GM12891 (cell line): ENCODE data around the gene IDH2.

Source experiments
- DNase-seq: peaks from one replicate; pipeline ENCODE4 v3.0.0; 2011; ENCODE audit warnings: low spot score; ENCODE audit not compliant: insufficient read length
- FAIRE-seq: peaks from 2 replicates; lab custom pipeline; 2011; peaks lifted over from hg19 to GRCh38; lab: Jason Lieb, UNC
- PAX5 ChIP-seq: IDR thresholded peaks from 2 replicates; pipeline ENCODE4 v1.6.1; 2011; ENCODE audit warnings: low read length, moderate library complexity, mild to moderate bottlenecking; ENCODE audit not compliant: insufficient read depth, severe bottlenecking
- POLR2A ChIP-seq: IDR thresholded peaks from 2 replicates; pipeline ENCODE4 v1.6.1; 2011; ENCODE audit warnings: low read depth, low read length, control low read depth
- POLR2AphosphoS5 ChIP-seq: IDR thresholded peaks from 2 replicates; pipeline ENCODE4 v1.6.1; 2011; ENCODE audit warnings: low read depth, low read length, control low read depth
- POU2F2 ChIP-seq: IDR thresholded peaks from 2 replicates; pipeline ENCODE4 v1.6.1; 2011; ENCODE audit warnings: low read depth, mild to moderate bottlenecking, control low read depth, low read length, moderate library complexity
- SPI1 ChIP-seq: IDR thresholded peaks from 2 replicates; pipeline ENCODE4 v1.6.1; 2011; ENCODE audit warnings: low read depth, low read length, control low read depth
- TAF1 ChIP-seq: IDR thresholded peaks from 2 replicates; pipeline ENCODE4 v1.6.1; 2011; ENCODE audit warnings: low read depth, low read length, control low read depth

IDH2 gene

GRCh38 chr15:90064911-90065681 lies 37.2 kb downstream of the IDH2 start:
- no peak for FAIRE-seq
- TF ChIP-seq POLR2A (no peak), SPI1 (no peak), TAF1 (no peak), PAX5 (no peak), POU2F2 (no peak), POLR2AphosphoS5 (no peak)
- no peak for DNase-seq

DNA sequence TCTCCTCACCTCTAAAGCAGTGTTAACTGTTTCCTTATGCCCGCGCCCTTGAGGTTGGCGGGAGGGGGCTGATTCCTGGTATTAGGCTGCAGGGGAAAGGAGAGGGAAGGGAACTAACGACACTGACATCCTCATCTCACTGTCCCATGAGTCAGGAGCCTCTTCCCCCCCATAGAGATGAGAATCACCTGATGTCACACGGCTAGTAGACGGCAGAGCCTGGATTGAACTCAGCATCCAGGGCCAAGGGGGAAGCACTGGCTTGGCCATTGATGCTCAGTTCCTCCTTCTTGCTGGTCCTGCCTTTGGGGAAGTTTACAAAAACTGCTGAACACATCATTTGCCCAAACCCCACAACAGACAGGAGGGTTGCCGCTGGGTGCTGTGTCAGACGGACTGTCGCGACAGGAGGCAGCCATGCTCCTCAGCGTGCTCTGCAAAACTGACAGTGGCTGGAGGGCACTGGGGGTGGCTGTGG lies 38.5 kb downstream of the IDH2 start:
- FAIRE-seq (peak; percentile 78), DNase-seq (no peak)
- TF ChIP-seq POLR2A (no peak), POU2F2 (no peak), SPI1 (peak; percentile 83), POLR2AphosphoS5 (no peak), TAF1 (no peak), PAX5 (no peak)

DNA sequence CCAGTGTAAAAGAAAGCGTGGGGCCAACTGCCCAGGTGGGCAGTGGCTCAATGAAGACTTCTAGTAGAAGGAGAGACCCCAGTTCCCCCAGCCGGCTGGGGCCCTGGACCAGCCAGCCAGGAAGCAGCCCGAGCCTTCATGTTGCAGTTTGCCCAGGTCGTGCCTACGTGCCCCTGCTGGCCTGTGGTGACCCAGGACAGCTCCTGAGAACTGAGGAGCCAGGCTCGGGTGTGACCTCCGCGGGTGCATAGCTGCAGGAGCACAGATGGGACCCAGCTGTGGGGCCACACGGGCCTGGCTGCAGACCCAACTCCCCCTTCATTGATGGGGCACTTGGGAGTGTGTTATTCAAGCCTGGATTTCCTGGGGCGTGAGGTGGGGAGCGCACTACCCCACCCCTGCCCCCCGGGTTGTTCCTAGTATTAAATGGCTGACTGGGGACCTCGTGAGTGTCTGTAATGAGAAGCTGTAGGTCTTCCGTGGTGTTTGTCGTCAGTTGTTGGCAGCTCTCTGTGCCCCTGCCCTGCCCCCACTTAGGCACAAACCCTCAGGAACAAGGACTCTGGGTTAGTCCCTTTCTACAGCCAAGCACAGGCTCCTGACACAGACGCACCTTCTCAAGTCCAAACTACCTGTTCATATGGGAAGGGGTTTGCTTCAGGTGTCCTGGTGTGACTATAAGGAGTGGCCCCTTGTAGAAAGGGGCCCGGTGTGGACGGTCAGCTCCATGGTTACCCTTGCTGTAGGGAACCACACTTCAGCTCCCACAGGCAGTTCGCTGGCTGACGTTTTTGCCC lies 39.1 kb downstream of the IDH2 start:
- no peak for DNase-seq
- no peak for FAIRE-seq
- TF ChIP-seq POLR2AphosphoS5 (no peak), POU2F2 (no peak), TAF1 (no peak), PAX5 (no peak), SPI1 (no peak), POLR2A (no peak)

- TF ChIP-seq SPI1 (no peak), POU2F2 (no peak), POLR2AphosphoS5 (no peak), PAX5 (no peak), TAF1 (no peak), POLR2A (no peak)
- FAIRE-seq = no peak
- DNase-seq = no peak
Measured at GRCh38 chr15:90062462-90062932, 39.8 kb downstream of the IDH2 start.

DNA sequence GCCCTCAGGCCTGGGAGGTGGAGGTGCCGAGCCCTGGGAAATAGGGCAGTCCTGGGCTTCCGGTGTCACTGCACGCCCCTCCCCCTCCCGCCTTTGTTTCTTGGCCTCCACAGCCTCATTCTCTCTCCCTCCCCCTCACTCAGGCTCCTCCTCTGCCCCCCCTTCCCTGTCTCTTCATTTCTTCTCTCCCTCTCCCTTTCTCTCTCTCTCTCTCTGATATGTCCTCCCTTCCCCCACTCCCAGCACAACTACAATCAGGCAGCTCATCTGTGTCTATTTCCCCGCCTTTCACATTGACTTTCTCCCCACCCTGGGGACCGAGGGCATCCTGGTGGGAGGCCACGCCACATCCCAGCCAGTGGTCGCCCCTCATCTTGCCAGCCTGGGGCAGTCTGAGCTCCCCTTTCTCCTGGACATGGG lies 40.2 kb downstream of the IDH2 start:
- no peak for FAIRE-seq
- no peak for TF ChIP-seq TAF1
- TF ChIP-seq SPI1 = no peak
- TF ChIP-seq POLR2AphosphoS5 = no peak
- no peak for TF ChIP-seq POLR2A
- no peak for TF ChIP-seq POU2F2
- TF ChIP-seq PAX5 = no peak
- no peak for DNase-seq

DNA sequence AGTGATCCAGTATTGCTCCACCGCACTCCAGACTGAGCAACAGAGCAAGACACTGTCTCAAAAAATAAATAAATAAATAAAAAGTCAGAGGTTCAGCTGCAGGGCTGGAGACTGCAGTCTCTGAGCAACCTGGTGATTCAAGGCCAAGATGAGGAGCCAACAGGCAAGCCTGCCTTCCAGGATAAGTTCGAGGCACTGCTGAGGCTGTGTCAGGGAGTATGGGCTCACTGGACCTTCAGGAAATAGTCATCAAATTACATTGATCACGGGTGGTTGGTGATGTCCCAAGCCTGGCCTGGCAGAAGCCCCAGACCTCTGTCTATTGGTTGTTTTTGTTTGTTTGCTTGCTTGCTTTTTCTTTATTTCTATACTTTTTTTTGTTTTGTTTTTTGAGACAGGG lies 41.5 kb downstream of the IDH2 start:
- TF ChIP-seq PAX5 (no peak), POU2F2 (no peak)
- FAIRE-seq (no peak), DNase-seq (no peak)

GRCh38 chr15:90059208-90059985 lies 42.9 kb downstream of the IDH2 start:
- peak; percentile 73; the same call in 1 of the 2 replicates for TF ChIP-seq POU2F2
- TF ChIP-seq SPI1 = peak; percentile 97
- peak; percentile 22 for TF ChIP-seq PAX5
- TF ChIP-seq POLR2AphosphoS5 = peak; percentile 73; the same call in 1 of the 2 replicates
- peak; percentile 72 for TF ChIP-seq POLR2A
- TF ChIP-seq TAF1 = peak; percentile 63; the same call in 1 of the 2 replicates
- DNase-seq (peak; percentile 79), FAIRE-seq (peak; percentile 79)

DNA sequence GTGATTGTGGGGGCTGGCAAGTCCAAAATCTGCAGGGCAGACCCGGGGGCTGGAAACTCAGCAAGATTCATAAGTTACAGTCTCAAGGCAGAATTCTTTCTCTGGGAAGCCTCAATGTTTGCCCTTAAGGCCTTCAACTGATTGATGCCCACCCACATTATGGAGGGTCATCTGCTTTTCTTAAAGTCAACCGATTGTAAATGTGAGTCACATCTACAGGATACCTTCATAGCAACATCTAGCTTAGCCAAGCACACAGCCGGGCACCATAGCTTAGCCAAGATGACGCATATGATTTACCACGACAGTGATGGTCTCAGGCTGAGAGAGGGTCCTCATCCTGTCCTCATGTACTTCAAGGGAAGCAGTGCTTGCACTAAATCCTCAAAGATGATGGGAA lies 43.5 kb downstream of the IDH2 start:
- no peak for DNase-seq
- TF ChIP-seq POLR2A (no peak), PAX5 (no peak), POU2F2 (no peak), SPI1 (no peak), TAF1 (no peak), POLR2AphosphoS5 (no peak)
- peak; percentile 33 for FAIRE-seq

DNA sequence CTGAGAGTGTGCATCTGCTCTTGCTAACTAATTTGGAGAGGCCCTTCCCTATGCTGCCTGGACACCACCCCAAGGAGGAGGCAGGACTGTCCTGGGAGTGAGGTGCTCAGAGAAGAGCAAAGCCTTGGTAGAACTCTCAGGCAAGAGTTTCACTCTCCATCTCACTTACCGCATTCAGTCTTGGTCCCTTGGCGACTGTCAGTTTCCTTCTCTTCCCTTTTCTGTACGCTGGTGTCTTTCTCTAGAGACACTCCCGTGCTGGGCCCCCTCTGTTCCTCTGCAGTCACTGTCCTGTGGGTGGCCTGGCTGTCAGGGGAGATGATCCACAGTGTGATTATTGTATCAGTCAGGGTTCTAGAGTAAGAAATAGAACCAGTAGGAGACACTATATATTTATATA lies 44.0 kb downstream of the IDH2 start:
- TF ChIP-seq SPI1 = peak; percentile 61
- no peak for TF ChIP-seq PAX5
- FAIRE-seq (peak; percentile 89), DNase-seq (no peak)
